Activated CD4-positive, alpha-beta T cell treated with anti-CD3 and anti-CD28 coated beads for 36 hours (primary cell): ENCODE results near the gene TRABD2A. TPM values are rescaled to one million over a fixed set of nuclear protein-coding genes. Genes with fewer than 3 reads are reported as not detected.
"Not testable (repeated sequence)": the region's sequence is repeated elsewhere in the genome, so short reads cannot be mapped to it uniquely, and the experiment has no call there.

Experiments used
- ATAC-seq: fragments of 200-7000 bp; cut with Tn5 transposase; one replicate; pipeline ENCODE4 v1.10.0; 2021; ENCODE audit warnings: mild to moderate bottlenecking, moderate library complexity
- CTCF ChIA-PET: fragments of 350-600 bp; sonication (Branson Sonifier 250); formaldehyde crosslinking; loops from one replicate; lab custom pipeline; 2021; ENCODE audit warnings: antibody characterized with exemption; lab: Charles Lee
- POLR2A ChIA-PET: fragments of 350-600 bp; sonication (Branson Sonifier 250); formaldehyde crosslinking; loops from one replicate; lab custom pipeline; 2021; ENCODE audit warnings: antibody characterized with exemption, inconsistent platforms; lab: Charles Lee
- DNase-seq: peaks from one replicate; pipeline ENCODE4 v3.0.0-alpha.2; 2020
- H3K27ac Mint-ChIP-seq: one replicate; pipeline ENCODE4 v1.8.0; 2021; ENCODE audit warnings: mixed read lengths
- H3K27me3 Mint-ChIP-seq: one replicate; pipeline ENCODE4 v1.8.0; 2021; ENCODE audit warnings: mixed read lengths
- H3K36me3 Mint-ChIP-seq: one replicate; pipeline ENCODE4 v1.8.0; 2021; ENCODE audit warnings: low read depth, mixed read lengths
- H3K4me1 Mint-ChIP-seq: one replicate; pipeline ENCODE4 v1.8.0; 2021; ENCODE audit warnings: mixed read lengths
- H3K4me3 Mint-ChIP-seq: one replicate; pipeline ENCODE4 v1.8.0; 2021; ENCODE audit warnings: mild to moderate bottlenecking, moderate library complexity, mixed read lengths
- H3K9me3 Mint-ChIP-seq: one replicate; pipeline ENCODE4 v1.8.0; 2021; ENCODE audit warnings: low read depth, mixed read lengths
- intact Hi-C, 2 experiments: fragments of 100-400 bp; cut with DNase I in 1 of 2; cut with micrococcal nuclease in 1 of 2; formaldehyde crosslinking; loops; one replicate each; pipeline versions ENCODE4 v1.14.2 to v1.15.1; 2022 to 2024; cut with DNase I, micrococcal nuclease
- total RNA-seq, 2 experiments: library from RNA; stranded (reverse); gene quantifications; one replicate each; pipeline ENCODE4 v1.2.3, GENCODE V29; 2021

Gene TRABD2A
- total RNA-seq, 2 experiments from 2014 or later, result 37.2 to 42.2 TPM

DNA sequence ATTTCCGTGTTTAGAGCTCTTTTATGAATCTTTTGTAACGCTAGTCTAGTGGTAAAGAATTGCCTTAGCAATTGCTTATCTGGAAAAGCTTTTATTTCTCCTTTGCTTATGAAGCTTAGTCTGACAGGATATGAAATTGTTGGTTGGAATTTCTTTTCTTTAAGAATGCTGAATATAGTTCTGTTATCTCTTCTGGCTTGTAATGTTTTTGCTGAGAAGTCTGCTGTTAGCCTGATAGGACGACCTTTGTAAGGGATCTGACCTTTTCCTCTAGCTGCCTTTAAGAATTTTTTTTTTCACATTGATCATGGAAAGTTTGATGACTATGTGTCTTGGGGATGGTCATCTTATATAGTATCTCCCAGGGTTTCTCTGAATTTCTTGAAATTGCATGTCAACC lies 101.1 kb downstream of the TRABD2A start:
- peaks cover 19% of the 10 kb centered on the region for H3K9me3 Mint-ChIP-seq
- ATAC-seq, result no peak
- CTCF ChIA-PET, result interaction anchor here (0.5 to 2.5 kb wide), 4 partner anchors 15 to 146 kb away, joined by 3 to 8 read pairs (median 3); no protein-coding TSS in a partner anchor
- POLR2A ChIA-PET, result no interaction called here
- no peak for DNase-seq
- intact Hi-C loops, result loop anchor here (5.0 kb wide), 4 partner anchors 38 to 143 kb away; no protein-coding TSS in a partner anchor
- peaks cover 11% of the 10 kb centered on the region for H3K36me3 Mint-ChIP-seq
- H3K27me3 Mint-ChIP-seq, result no peaks in the 10 kb centered on the region
- peaks cover 68% of the 10 kb centered on the region for H3K4me1 Mint-ChIP-seq
- no peak overlapping the region for H3K4me3 Mint-ChIP-seq
- H3K27ac Mint-ChIP-seq, result peak overlapping the region; percentile 5

DNA sequence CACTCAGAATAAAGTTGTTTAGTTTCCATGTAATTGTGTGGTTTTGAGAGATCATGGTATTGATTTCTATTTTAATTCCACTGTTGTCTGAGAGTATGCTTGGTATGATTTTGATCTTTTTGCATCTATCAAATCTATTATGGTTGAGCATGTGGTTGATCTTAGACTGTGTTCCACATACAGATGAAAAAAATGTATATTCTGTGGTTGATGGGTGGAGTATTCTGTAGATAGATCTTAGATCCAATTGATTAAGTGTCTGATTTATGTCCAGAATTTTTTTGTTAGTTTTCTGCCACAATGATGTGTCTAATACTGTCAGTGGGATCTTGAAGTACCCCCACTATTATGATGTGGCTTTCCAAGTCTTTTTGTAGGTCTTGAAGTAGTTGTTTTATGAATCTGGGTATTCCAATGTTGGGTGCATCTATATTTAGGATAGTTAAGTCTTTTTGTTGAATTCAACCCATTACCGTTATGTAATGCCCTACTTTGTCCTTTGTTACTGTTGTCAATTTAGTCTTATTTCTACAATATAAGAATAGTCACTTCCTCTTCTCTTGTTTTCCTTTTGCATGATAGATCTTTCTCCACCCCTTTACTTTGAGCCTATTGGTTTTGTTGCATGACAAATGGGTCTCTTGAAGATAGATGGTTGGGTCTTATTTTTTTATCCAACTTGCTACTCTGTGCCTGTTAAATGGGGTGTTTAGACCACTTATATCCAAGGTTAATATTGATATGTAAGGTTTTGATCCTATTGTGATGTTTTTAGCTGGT lies 101.8 kb downstream of the TRABD2A start:
- Mint-ChIP-seq H3K36me3 (peaks cover 13% of the 10 kb centered on the region), H3K4me3 (no peak overlapping the region), H3K9me3 (peaks cover 25% of the 10 kb centered on the region), H3K4me1 (peaks cover 61% of the 10 kb centered on the region), H3K27me3 (no peaks in the 10 kb centered on the region), H3K27ac (peak overlapping the region; percentile 53)
- DNase-seq (no peak), ATAC-seq (no peak)
- CTCF ChIA-PET, result interaction anchor here (0.5 to 2.5 kb wide), 3 partner anchors 38 to 147 kb away, joined by 3 to 8 read pairs (median 3); no protein-coding TSS in a partner anchor
- POLR2A ChIA-PET, result no interaction called here
- intact Hi-C loops, result no loop called here

DNA sequence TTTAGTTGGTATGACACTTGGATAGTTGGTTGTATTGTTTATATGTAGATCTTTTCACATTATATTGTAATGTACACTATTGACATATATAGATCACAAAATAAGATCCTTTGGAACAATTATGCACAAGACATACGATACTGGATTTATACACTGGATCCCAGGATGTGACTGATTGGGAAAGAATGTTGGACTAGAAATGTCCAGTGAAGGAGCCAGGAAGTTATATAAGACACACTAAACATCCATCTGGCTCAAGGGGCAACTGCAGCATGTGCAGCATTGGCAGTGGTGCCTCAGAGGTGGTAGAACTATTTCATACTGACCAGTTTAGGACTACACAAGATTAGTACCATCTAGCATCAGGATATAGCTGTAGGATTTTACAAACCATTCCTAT lies 104.9 kb downstream of the TRABD2A start:
- intact Hi-C loops, result no loop called here
- H3K4me3 Mint-ChIP-seq, result no peak overlapping the region
- ATAC-seq (no peak), DNase-seq (no peak)
- no peaks in the 10 kb centered on the region for H3K27me3 Mint-ChIP-seq
- H3K9me3 Mint-ChIP-seq, result peaks cover 44% of the 10 kb centered on the region
- peaks cover 31% of the 10 kb centered on the region for H3K4me1 Mint-ChIP-seq
- H3K36me3 Mint-ChIP-seq, result peaks cover 19% of the 10 kb centered on the region
- ChIA-PET POLR2A (no interaction called here), CTCF (interaction anchor here (0.7 kb wide), 1 partner anchor 45 kb away, joined by 4 read pairs; no protein-coding TSS in a partner anchor)
- no peak overlapping the region for H3K27ac Mint-ChIP-seq

DNA sequence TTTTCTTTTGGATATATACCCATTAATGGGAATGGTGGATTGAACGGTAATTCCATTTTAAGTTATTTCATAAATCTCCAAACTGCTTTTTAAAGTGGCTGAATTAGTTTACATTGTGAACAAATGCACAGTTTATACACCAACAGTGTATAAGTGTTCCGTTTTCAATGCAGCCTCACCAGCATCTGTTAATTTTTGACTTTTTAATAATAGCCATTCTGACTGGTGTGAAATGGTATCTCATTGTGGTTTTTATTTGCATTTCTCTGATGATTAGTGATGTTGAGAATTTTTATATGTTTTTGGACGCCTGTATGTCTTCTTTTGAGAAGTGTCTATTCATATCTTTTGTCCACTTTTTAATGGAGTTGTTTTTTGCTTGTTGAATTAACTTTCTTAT lies 107.3 kb downstream of the TRABD2A start:
- peaks cover 16% of the 10 kb centered on the region for H3K36me3 Mint-ChIP-seq
- H3K27me3 Mint-ChIP-seq, H3K27ac Mint-ChIP-seq, H3K4me3 Mint-ChIP-seq, CTCF ChIA-PET, POLR2A ChIA-PET, DNase-seq, H3K4me1 Mint-ChIP-seq, ATAC-seq, intact Hi-C loops: not testable (repeated sequence)
- peaks cover 45% of the 10 kb centered on the region for H3K9me3 Mint-ChIP-seq

Other genes starting within 250 kb of the TRABD2A start
- gene TMSB10, start 24.6 kb upstream of the TRABD2A start, total RNA-seq, result 1,000 to 10,000 TPM; 2,345 to 2,742 TPM
- 10 to 100 TPM; 78.1 to 98.5 TPM for gene KCMF1, start 90.1 kb upstream of the TRABD2A start, total RNA-seq